H1 (cell line): ENCODE measurements around the gene COL19A1. TPM values are rescaled to one million over a fixed set of nuclear protein-coding genes. Genes with fewer than 3 reads are reported as not detected.
"Not testable (repeated sequence)": the region's sequence is repeated elsewhere in the genome, so short reads cannot be mapped to it uniquely, and the experiment has no call there.

Source experiments
- CTCF ChIA-PET: fragments of 300-600 bp; sonication (Branson Sonifier 250); formaldehyde crosslinking; loops from one replicate; lab custom pipeline; 2021; ENCODE audit not compliant: partially characterized antibody; lab: Charles Lee
- POLR2A ChIA-PET: fragments of 300-600 bp; sonication (Branson Sonifier 250); formaldehyde crosslinking; loops from one replicate; lab custom pipeline; 2021; ENCODE audit warnings: inconsistent platforms; ENCODE audit not compliant: partially characterized antibody; lab: Charles Lee
- DNase-seq, 2 experiments: peaks; one replicate each; pipeline versions ENCODE4 v3.0.0 to v3.0.0-alpha.2; 2010 to 2022; ENCODE audit warnings: low spot score in 2 of 2, low read depth in 1 of 2, mixed read lengths in 1 of 2
- FAIRE-seq: peaks from 2 replicates; lab custom pipeline; 2011; peaks lifted over from hg19 to GRCh38; lab: Jason Lieb, UNC
- H2AFZ ChIP-seq: 2 replicates; pipeline ENCODE4 v1.8.1; 2012; ENCODE audit warnings: low read length, inconsistent platforms
- H2AK5ac ChIP-seq: 2 replicates; pipeline ENCODE4 v1.6.1; 2013; ENCODE audit warnings: low read depth, low read length
- H2BK120ac ChIP-seq: replicated peaks from 2 replicates; pipeline ENCODE3; 2013; ENCODE audit warnings: low read depth, low read length, inconsistent platforms
- H2BK12ac ChIP-seq: 2 replicates; pipeline ENCODE4 v1.6.1; 2013; ENCODE audit warnings: low read depth, low read length
- H2BK15ac ChIP-seq: 2 replicates; pipeline ENCODE4 v1.6.1; 2013; ENCODE audit warnings: low read length
- H2BK20ac ChIP-seq: 2 replicates; pipeline ENCODE4 v1.6.1; 2013; ENCODE audit warnings: low read length
- H2BK5ac ChIP-seq: 2 replicates; pipeline ENCODE4 v1.6.1; 2013; ENCODE audit warnings: low read depth, low read length
- H3K14ac ChIP-seq: 2 replicates; pipeline ENCODE4 v1.6.1; 2013; ENCODE audit warnings: inconsistent platforms; ENCODE audit not compliant: insufficient read length
- H3K18ac ChIP-seq: 2 replicates; pipeline ENCODE4 v1.6.1; 2013; ENCODE audit warnings: low read length; ENCODE audit errors: extremely low read depth
- H3K23ac ChIP-seq: 2 replicates; pipeline ENCODE4 v1.6.1; 2013; ENCODE audit warnings: inconsistent platforms; ENCODE audit not compliant: insufficient read length
- H3K23me2 ChIP-seq: 2 replicates; pipeline ENCODE4 v1.6.1; 2013; ENCODE audit warnings: low read depth, low read length
- H3K27ac ChIP-seq: 2 replicates; pipeline ENCODE4 v1.6.1; 2011; ENCODE audit warnings: low read depth, low read length, inconsistent platforms
- H3K27me3 ChIP-seq, 4 experiments: replicated peaks in 1 of 4; 1 replicate in 1 of 4; 2 replicates in 3 of 4; pipeline versions ENCODE4 v1.6.1 to v1.8.1; 2011 to 2013; ENCODE audit warnings: low read length in 3 of 4, mild to moderate bottlenecking in 3 of 4, inconsistent platforms in 2 of 4, mixed read lengths in 2 of 4, moderate library complexity in 1 of 4; ENCODE audit not compliant: control insufficient read depth in 3 of 4, insufficient read depth in 3 of 4; ENCODE audit errors: extremely low read depth in 1 of 4
- H3K36me3 ChIP-seq, 4 experiments: 2 replicates each; pipeline versions ENCODE4 v1.6.1 to v1.8.1; 2011 to 2013; ENCODE audit warnings: mild to moderate bottlenecking in 4 of 4, low read length in 3 of 4, moderate library complexity in 2 of 4, control low read depth in 1 of 4, inconsistent platforms in 1 of 4; ENCODE audit not compliant: insufficient read depth in 4 of 4, control insufficient read depth in 2 of 4
- H3K4ac ChIP-seq: replicated peaks from 2 replicates; pipeline ENCODE3; 2013; ENCODE audit warnings: low read length, low read depth, mixed read lengths, inconsistent platforms; ENCODE audit not compliant: insufficient read length
- H3K4me1 ChIP-seq, 4 experiments: replicated peaks in 1 of 4; 1 replicate in 1 of 4; 2 replicates in 3 of 4; pipeline versions ENCODE4 v1.6.1 to v1.8.1; 2011 to 2013; ENCODE audit warnings: low read length in 3 of 4, inconsistent platforms in 2 of 4, mixed read lengths in 1 of 4; ENCODE audit not compliant: insufficient read depth in 4 of 4, control insufficient read depth in 3 of 4
- H3K4me2 ChIP-seq, 2 experiments: 2 replicates each; pipeline versions ENCODE4 v1.6.1 to v1.8.1; 2011 to 2013; ENCODE audit warnings: low read depth in 2 of 2, low read length in 2 of 2, control low read depth in 1 of 2, inconsistent platforms in 1 of 2, mild to moderate bottlenecking in 1 of 2; ENCODE audit not compliant: insufficient read depth in 1 of 2
- H3K4me3 ChIP-seq, 4 experiments: fragments of 200-600, 300-600 bp in 1 of 4; sonication (generic), shearing (Covaris generic), sonication (Bioruptor Twin) in 1 of 4; 2 replicates each; pipeline versions ENCODE4 v1.5.1 to v1.8.1; 2011 to 2016; ENCODE audit warnings: low read length in 4 of 4, low read depth in 3 of 4, control low read depth in 2 of 4, inconsistent platforms in 2 of 4, mild to moderate bottlenecking in 2 of 4, mixed read lengths in 1 of 4, moderate library complexity in 1 of 4; ENCODE audit not compliant: insufficient read depth in 2 of 4; ENCODE audit errors: extremely low read depth in 1 of 4
- H3K56ac ChIP-seq: replicated peaks from 2 replicates; pipeline ENCODE3; 2013; ENCODE audit warnings: low read depth, mild to moderate bottlenecking, mixed read lengths, low read length, inconsistent platforms; ENCODE audit not compliant: insufficient read length
- H3K79me1 ChIP-seq: 2 replicates; pipeline ENCODE4 v1.6.1; 2013; ENCODE audit warnings: low read depth, low read length, control low read depth
- H3K79me2 ChIP-seq, 2 experiments: 2 replicates each; pipeline versions ENCODE4 v1.6.1 to v1.8.1; 2012 to 2013; ENCODE audit warnings: low read length in 2 of 2, mild to moderate bottlenecking in 2 of 2, inconsistent platforms in 1 of 2; ENCODE audit not compliant: insufficient read depth in 2 of 2, control insufficient read depth in 1 of 2
- H3K9ac ChIP-seq, 4 experiments: replicated peaks in 1 of 4; 1 replicate in 1 of 4; 2 replicates in 3 of 4; pipeline versions ENCODE4 v1.6.1 to v1.8.1; 2011 to 2013; ENCODE audit warnings: low read depth in 3 of 4, low read length in 3 of 4, control low read depth in 2 of 4, mild to moderate bottlenecking in 2 of 4, moderate library complexity in 2 of 4, inconsistent platforms in 1 of 4; ENCODE audit errors: extremely low read depth in 1 of 4
- H3K9me3 ChIP-seq, 2 experiments: 2 replicates each; pipeline versions ENCODE4 v1.6.1 to v1.8.1; 2012 to 2013; ENCODE audit warnings: mild to moderate bottlenecking in 2 of 2, moderate library complexity in 2 of 2, control low read depth in 1 of 2, inconsistent platforms in 1 of 2, low read depth in 1 of 2, low read length in 1 of 2, mixed read lengths in 1 of 2; ENCODE audit not compliant: insufficient read depth in 2 of 2
- H4K20me1 ChIP-seq, 2 experiments: replicated peaks in 1 of 2; 2 replicates each; pipeline versions ENCODE3 to v1.8.1; 2011 to 2013; ENCODE audit warnings: inconsistent platforms in 2 of 2, low read length in 2 of 2, mild to moderate bottlenecking in 1 of 2; ENCODE audit not compliant: insufficient read depth in 2 of 2, control insufficient read depth in 1 of 2
- H4K5ac ChIP-seq: 2 replicates; pipeline ENCODE4 v1.6.1; 2013; ENCODE audit warnings: low read length, low read depth, mixed read lengths, inconsistent platforms; ENCODE audit not compliant: insufficient read length
- H4K8ac ChIP-seq: 2 replicates; pipeline ENCODE4 v1.8.0; 2013; ENCODE audit warnings: mild to moderate bottlenecking, moderate library complexity, low read length, inconsistent platforms; ENCODE audit not compliant: insufficient read depth; ENCODE audit errors: extremely low read depth
- H4K91ac ChIP-seq: replicated peaks from 2 replicates; pipeline ENCODE3; 2013; ENCODE audit warnings: low read length, mixed read lengths, inconsistent platforms; ENCODE audit not compliant: insufficient read length
- NANOG ChIP-seq: IDR thresholded peaks from 2 replicates; pipeline ENCODE4 v1.6.1; 2011; ENCODE audit warnings: low read length, low read depth, mild to moderate bottlenecking, inconsistent platforms; ENCODE audit not compliant: insufficient read depth, poor library complexity, severe bottlenecking
- TBP ChIP-seq: IDR thresholded peaks from 2 replicates; pipeline ENCODE4 v1.6.1; 2011; ENCODE audit warnings: low read depth, low read length, improper control_type of control experiment
- WGBS, 2 experiments: shearing (Covaris generic) in 1 of 2; methylation state at CpG; one replicate each; pipeline versions ENCODE4 v1.1.6 to v1.1.7; 2013 to 2015; ENCODE audit warnings: low lambda C conversion rate in 2 of 2, mixed read lengths in 2 of 2, inconsistent platforms in 1 of 2, low coverage in 1 of 2, missing lambda C conversion rate in 1 of 2; ENCODE audit not compliant: insufficient replicate concordance in 2 of 2, insufficient coverage in 1 of 2, insufficient read length in 1 of 2; ENCODE audit errors: extremely low coverage in 1 of 2, missing lambda C conversion rate in 1 of 2; 5-methylcytosine and 5-hydroxymethylcytosine counted together
- polyA plus RNA-seq, 7 experiments: library from polyadenylated mRNA; depleted of rRNA in 3 of 7; stranded (reverse) in 5 of 7; unstranded in 2 of 7; fragments of >200 nt in 5 of 7; fragments of 200-250 nt in 2 of 7; gene quantifications; 1 replicate in 5 of 7; 2 replicates in 1 of 7; 4 replicates in 1 of 7; pipeline versions ENCODE4 v1.2.1 to v1.2.3, GENCODE V29; 2011 to 2013; ENCODE audit warnings: missing spikeins in 2 of 7, mixed read lengths in 2 of 7
- total RNA-seq: library from RNA; stranded (reverse); fragmentation: NEBNext Ultra II Directional; extraction: Animal tissue kit (Norgen Biotek cat#: 25700); gene quantifications from 2 replicates; pipeline ENCODE4 v1.2.1, GENCODE V29; 2021

COL19A1 gene
- total and polyA plus RNA-seq, 2 of the 8 experiments (the other 6 are each of a cell fraction or from before 2014, with no cell fraction given), result not detected

DNA sequence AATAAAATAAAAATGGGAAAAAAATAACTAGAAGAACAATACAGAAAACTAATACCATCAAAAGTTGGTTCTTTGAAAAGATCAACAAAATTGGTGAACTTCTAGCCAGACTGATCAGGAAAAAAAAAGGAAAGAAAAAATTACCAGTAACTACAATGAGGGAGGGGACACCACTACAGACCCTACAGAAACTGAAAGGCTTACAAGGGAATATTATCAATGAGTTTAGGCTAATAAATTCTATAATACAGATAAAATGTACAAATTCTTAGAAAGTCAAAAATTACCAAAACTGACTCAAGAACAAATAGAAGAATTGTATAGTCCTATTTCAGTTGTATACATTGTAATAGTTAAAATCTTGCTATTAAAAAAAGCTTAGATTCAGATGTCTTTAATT, 141.8 kb downstream of the COL19A1 start (continued):
- TF ChIP-seq TBP (no peak), NANOG (no peak)

DNA sequence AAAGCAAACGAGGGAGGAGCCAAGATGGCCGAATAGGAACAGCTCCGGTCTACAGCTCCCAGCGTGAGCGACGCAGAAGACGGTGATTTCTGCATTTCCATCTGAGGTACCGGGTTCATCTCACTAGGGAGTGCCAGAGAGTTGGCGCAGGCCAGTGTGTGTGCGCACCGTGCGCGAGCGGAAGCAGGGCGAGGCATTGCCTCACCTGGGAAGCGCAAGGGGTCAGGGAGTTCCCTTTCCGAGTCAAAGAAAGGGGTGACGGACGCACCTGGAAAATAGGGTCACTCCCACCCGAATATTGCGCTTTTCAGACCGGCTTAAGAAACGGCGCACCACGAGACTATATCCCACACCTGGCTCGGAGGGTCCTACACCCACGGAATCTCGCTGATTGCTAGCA, 144.0 kb downstream of the COL19A1 start:
- H2BK120ac ChIP-seq, H3K4me3 ChIP-seq, FAIRE-seq, H3K4me2 ChIP-seq, H4K91ac ChIP-seq, H3K18ac ChIP-seq, H3K4me1 ChIP-seq, H3K56ac ChIP-seq, H3K9ac ChIP-seq, H3K9me3 ChIP-seq, POLR2A ChIA-PET, H2BK20ac ChIP-seq, H3K4ac ChIP-seq, H2BK15ac ChIP-seq, H3K27ac ChIP-seq, H3K23ac ChIP-seq, H3K23me2 ChIP-seq, H3K79me1 ChIP-seq, H4K20me1 ChIP-seq, H2AFZ ChIP-seq, DNase-seq, H3K14ac ChIP-seq, H3K36me3 ChIP-seq, H3K79me2 ChIP-seq, H4K8ac ChIP-seq, H2AK5ac ChIP-seq, H2BK5ac ChIP-seq, H2BK12ac ChIP-seq, H3K27me3 ChIP-seq, H4K5ac ChIP-seq: not testable (repeated sequence)
- WGBS, 2 experiments, result 88% methylated on average over 19 of the region's 28 CpGs; no CpG with 5 or more reads in 1 of the 2 experiments
- CTCF ChIA-PET, result interaction anchor here (1.2 kb wide), 1 partner anchor 8 kb away, joined by 3 read pairs; no protein-coding TSS in a partner anchor
